Smooth muscle cell (in vitro differentiated cells): ENCODE data around the gene PIM3. TPM values are rescaled to one million over a fixed set of nuclear protein-coding genes. Genes with fewer than 3 reads are reported as not detected.

Experiments used
- DNase-seq: peaks from one replicate; lab custom pipeline; 2025; ENCODE audit not compliant: unreplicated experiment; lab: John Stamatoyannopoulos, UW
- H2AFZ ChIP-seq: fragments of 200-600 bp; sonication (generic); 2 replicates; pipeline ENCODE4 v1.6.0; 2016; ENCODE audit warnings: antibody characterized with exemption, low read depth, mild to moderate bottlenecking
- H3F3A ChIP-seq: fragments of 200-600 bp; sonication (generic); 2 replicates; pipeline ENCODE4 v1.6.0; 2017; ENCODE audit warnings: antibody characterized with exemption, low read depth
- H3K27ac ChIP-seq: fragments of 200-600 bp; sonication (generic); 2 replicates; pipeline ENCODE4 v1.5.1; 2016; ENCODE audit warnings: low read depth, mild to moderate bottlenecking
- H3K27me3 ChIP-seq: fragments of 200-600 bp; sonication (generic); 2 replicates; pipeline ENCODE4 v1.6.1; 2016; ENCODE audit warnings: low read depth, mild to moderate bottlenecking
- H3K36me3 ChIP-seq: fragments of 200-600 bp; sonication (generic); 2 replicates; pipeline ENCODE4 v1.5.1; 2016; ENCODE audit warnings: low read depth
- H3K4me1 ChIP-seq: fragments of 200-600 bp; sonication (generic); 2 replicates; pipeline ENCODE4 v1.5.1; 2016; ENCODE audit warnings: low read depth
- H3K4me2 ChIP-seq: fragments of 200-600 bp; sonication (generic); 2 replicates; pipeline ENCODE4 v1.6.0; 2016; ENCODE audit warnings: mild to moderate bottlenecking
- H3K4me3 ChIP-seq: fragments of 200-600 bp; sonication (generic); 2 replicates; pipeline ENCODE4 v1.5.1; 2016; ENCODE audit warnings: mild to moderate bottlenecking
- H3K79me2 ChIP-seq: fragments of 200-600 bp; sonication (generic); 2 replicates; pipeline ENCODE4 v1.6.0; 2016; ENCODE audit warnings: low read depth, mild to moderate bottlenecking
- H3K9ac ChIP-seq: fragments of 200-600 bp; sonication (generic); 2 replicates; pipeline ENCODE4 v1.6.0; 2016; ENCODE audit warnings: low read depth
- H3K9me3 ChIP-seq: fragments of 200-600 bp; sonication (generic); replicated peaks from 2 replicates; pipeline ENCODE4 v1.5.1; 2016; ENCODE audit warnings: low read depth
- H4K20me1 ChIP-seq: fragments of 200-600 bp; sonication (generic); 2 replicates; pipeline ENCODE4 v1.6.0; 2016; ENCODE audit warnings: low read depth
- WGBS: methylation state at CpG from one replicate; pipeline ENCODE4 v1.1.7; 2016; ENCODE audit warnings: low lambda C conversion rate; 5-methylcytosine and 5-hydroxymethylcytosine counted together
- polyA plus RNA-seq: library from polyadenylated mRNA; unstranded; fragments of >200 nt; fragmentation: Nextera tagmentation; extraction: Ambion mirVana; gene quantifications from 2 replicates; pipeline ENCODE4 v1.2.1, GENCODE V29; 2016
- total RNA-seq: library from RNA; depleted of rRNA; stranded (reverse); fragments of >200 nt; gene quantifications from 2 replicates; pipeline ENCODE4 v1.2.3, GENCODE V29; 2014
- TF ChIP-seq, protein P1 (sequence below): fragments of 200-600 bp; sonication (generic); IDR thresholded peaks from 2 replicates; pipeline ENCODE4 v1.5.1; 2017; ENCODE audit warnings: borderline replicate concordance, mild to moderate bottlenecking, antibody characterized with exemption; ENCODE audit not compliant: insufficient read depth, poor library complexity, severe bottlenecking

PIM3 gene
- total and polyA plus RNA-seq, 2 experiments from 2014 or later: 19.1 to 43.3 TPM

GRCh38 chr22:49937758-49938564, 22.6 kb upstream of the PIM3 start:
- Histone ChIP-seq H3K4me3 (no peak overlapping the region), H3K27ac (no peak overlapping the region), H2AFZ (no peak overlapping the region), H3F3A (no peaks in the 10 kb centered on the region), H3K4me1 (peaks cover 7% of the 10 kb centered on the region), H3K27me3 (no peaks in the 10 kb centered on the region), H3K4me2 (peak overlapping the region; percentile 48), H3K36me3 (no peaks in the 10 kb centered on the region), H3K79me2 (no peaks in the 10 kb centered on the region), H3K9ac (no peak overlapping the region), H3K9me3 (no peaks in the 10 kb centered on the region), H4K20me1 (no peaks in the 10 kb centered on the region)
- DNase-seq: no peak
- 64% methylated on average over 27 of the region's 27 CpGs for WGBS
- TF ChIP-seq, protein P1, sequence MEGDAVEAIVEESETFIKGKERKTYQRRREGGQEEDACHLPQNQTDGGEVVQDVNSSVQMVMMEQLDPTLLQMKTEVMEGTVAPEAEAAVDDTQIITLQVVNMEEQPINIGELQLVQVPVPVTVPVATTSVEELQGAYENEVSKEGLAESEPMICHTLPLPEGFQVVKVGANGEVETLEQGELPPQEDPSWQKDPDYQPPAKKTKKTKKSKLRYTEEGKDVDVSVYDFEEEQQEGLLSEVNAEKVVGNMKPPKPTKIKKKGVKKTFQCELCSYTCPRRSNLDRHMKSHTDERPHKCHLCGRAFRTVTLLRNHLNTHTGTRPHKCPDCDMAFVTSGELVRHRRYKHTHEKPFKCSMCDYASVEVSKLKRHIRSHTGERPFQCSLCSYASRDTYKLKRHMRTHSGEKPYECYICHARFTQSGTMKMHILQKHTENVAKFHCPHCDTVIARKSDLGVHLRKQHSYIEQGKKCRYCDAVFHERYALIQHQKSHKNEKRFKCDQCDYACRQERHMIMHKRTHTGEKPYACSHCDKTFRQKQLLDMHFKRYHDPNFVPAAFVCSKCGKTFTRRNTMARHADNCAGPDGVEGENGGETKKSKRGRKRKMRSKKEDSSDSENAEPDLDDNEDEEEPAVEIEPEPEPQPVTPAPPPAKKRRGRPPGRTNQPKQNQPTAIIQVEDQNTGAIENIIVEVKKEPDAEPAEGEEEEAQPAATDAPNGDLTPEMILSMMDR: no peak

DNA sequence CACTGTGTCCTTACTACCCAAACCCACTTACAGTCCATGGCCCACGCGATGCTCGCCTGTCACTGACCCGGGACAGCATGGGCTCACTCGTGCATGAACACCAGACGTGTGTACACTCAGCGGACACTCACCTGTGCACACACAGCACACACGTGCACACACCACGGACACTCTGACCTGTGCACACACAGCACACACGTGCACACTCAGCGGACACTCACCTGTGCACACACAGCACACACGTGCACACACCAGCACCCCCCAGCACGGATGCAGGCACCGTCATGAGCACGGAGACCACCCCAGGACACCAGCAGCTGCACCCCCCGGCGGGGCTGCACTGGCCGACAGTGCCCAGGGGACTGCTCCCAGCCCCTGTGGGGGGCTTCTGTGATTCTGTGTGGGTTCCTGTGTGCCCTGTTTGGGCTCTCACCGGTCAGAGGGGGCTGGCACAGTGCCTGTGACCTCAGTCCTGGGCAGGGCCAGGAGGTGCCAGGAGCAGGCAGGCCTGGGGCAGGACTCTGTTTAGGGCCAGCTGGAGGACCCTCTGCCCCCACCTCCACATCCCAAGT, 21.9 kb upstream of the PIM3 start:
- Histone ChIP-seq H3K27me3 (no peaks in the 10 kb centered on the region), H3K4me3 (no peak overlapping the region), H4K20me1 (no peaks in the 10 kb centered on the region), H3K9me3 (no peaks in the 10 kb centered on the region), H3K4me1 (peaks cover 7% of the 10 kb centered on the region), H3K4me2 (no peak overlapping the region), H3K9ac (no peak overlapping the region), H3K79me2 (no peaks in the 10 kb centered on the region), H3K27ac (no peak overlapping the region), H3F3A (no peaks in the 10 kb centered on the region), H2AFZ (no peak overlapping the region), H3K36me3 (no peaks in the 10 kb centered on the region)
- WGBS: 94% methylated on average over 19 of the region's 19 CpGs
- DNase-seq: no peak
- TF ChIP-seq, protein P1: no peak

DNA sequence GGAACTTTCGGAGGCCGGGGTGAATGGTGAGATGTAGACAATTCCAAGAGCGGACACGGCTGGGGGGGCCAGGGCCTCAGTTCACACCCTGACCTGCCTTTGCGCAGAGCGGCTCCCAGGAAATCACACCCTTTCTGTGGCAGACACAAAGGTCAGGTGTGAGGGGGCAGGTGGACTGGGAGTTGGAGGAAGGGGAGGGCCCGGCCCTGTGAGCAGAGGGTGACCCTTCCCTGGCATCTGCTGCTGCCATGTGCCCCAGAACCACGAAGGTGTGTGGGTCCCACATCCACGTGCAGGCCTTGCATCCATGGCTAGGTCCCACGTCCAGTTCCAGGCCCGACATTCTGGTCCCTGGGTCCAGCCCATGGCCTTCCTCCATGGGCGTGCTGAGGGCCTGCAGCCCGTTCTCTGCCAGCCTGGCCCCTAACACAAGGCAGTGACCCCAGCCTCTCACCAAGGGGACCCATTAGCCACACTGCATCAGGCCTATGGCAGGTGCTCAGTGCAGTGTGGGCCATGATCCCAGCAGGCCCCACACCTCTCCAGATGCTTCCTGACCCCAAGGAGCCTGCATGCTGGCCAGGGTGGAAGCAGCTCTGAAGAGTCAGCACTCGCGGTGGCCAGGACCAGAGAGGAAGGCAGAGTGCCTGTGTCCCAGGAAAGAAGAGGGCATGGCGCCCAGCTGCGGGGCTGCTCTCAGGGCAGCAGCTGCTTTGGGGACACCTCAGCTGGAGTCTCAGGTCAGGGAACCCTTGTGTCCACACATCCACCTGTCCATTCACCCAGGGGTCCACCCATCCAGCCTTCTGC, 18.9 kb upstream of the PIM3 start:
- H3K9me3 ChIP-seq: no peaks in the 10 kb centered on the region
- no peaks in the 10 kb centered on the region for H3F3A ChIP-seq
- H3K9ac ChIP-seq: no peak overlapping the region
- H3K27ac ChIP-seq: no peak overlapping the region
- no peak overlapping the region for H2AFZ ChIP-seq
- no peaks in the 10 kb centered on the region for H3K36me3 ChIP-seq
- 98% methylated on average over 17 of the region's 17 CpGs for WGBS
- H4K20me1 ChIP-seq: no peaks in the 10 kb centered on the region
- H3K79me2 ChIP-seq: no peaks in the 10 kb centered on the region
- peaks cover 2% of the 10 kb centered on the region for H3K4me1 ChIP-seq
- no peak for DNase-seq
- H3K27me3 ChIP-seq: no peaks in the 10 kb centered on the region
- H3K4me3 ChIP-seq: no peak overlapping the region
- TF ChIP-seq, protein P1: no peak
- H3K4me2 ChIP-seq: no peak overlapping the region
